Central memory CD8-positive, alpha-beta T cell (primary cell): ENCODE measurements around the gene IL1R2.

Experiments used
- ATAC-seq: fragments of 150-1000 bp; cut with Tn5 transposase; replicated peaks from 2 replicates; pipeline ENCODE4 v1.10.0; 2022; ENCODE audit warnings: mild to moderate bottlenecking, moderate FRiP score, moderate number of reproducible peaks; ENCODE audit not compliant: poor library complexity, severe bottlenecking; ENCODE audit errors: extremely low read depth
- DNase-seq, 2 donors: peaks; one replicate each; pipeline ENCODE4 v3.0.0; 2021; ENCODE audit warnings: low spot score in 2 of 2
- H3K27ac Mint-ChIP-seq: one replicate; pipeline ENCODE4 v1.8.0; 2022; ENCODE audit warnings: low read depth, mild to moderate bottlenecking, moderate library complexity, mixed read lengths
- H3K27me3 Mint-ChIP-seq: one replicate; pipeline ENCODE4 v1.8.0; 2022; ENCODE audit warnings: mixed read lengths
- H3K36me3 Mint-ChIP-seq: one replicate; pipeline ENCODE4 v1.8.0; 2022; ENCODE audit warnings: mild to moderate bottlenecking, moderate library complexity, mixed read lengths; ENCODE audit not compliant: insufficient read depth
- H3K4me1 Mint-ChIP-seq: one replicate; pipeline ENCODE4 v1.8.0; 2022; ENCODE audit warnings: mixed read lengths
- H3K4me3 Mint-ChIP-seq: one replicate; pipeline ENCODE4 v1.8.0; 2022; ENCODE audit warnings: mild to moderate bottlenecking, moderate library complexity, mixed read lengths
- H3K9me3 Mint-ChIP-seq: one replicate; pipeline ENCODE4 v1.8.0; 2022; ENCODE audit warnings: mixed read lengths

Gene IL1R2

GRCh38 chr2:102033031-102033749, 41.4 kb downstream of the IL1R2 start:
- H3K27me3 Mint-ChIP-seq: peaks cover 21% of the 10 kb centered on the region
- DNase-seq (no peak), ATAC-seq (no peak)
- peaks cover 15% of the 10 kb centered on the region for H3K4me1 Mint-ChIP-seq
- H3K27ac Mint-ChIP-seq: peak overlapping the region; percentile 33
- no peaks in the 10 kb centered on the region for H3K9me3 Mint-ChIP-seq
- H3K4me3 Mint-ChIP-seq: no peak overlapping the region
- peaks cover 3% of the 10 kb centered on the region for H3K36me3 Mint-ChIP-seq

GRCh38 chr2:102033750-102034682, 42.3 kb downstream of the IL1R2 start:
- no peak overlapping the region for H3K27ac Mint-ChIP-seq
- no peak overlapping the region for H3K4me3 Mint-ChIP-seq
- no peaks in the 10 kb centered on the region for H3K9me3 Mint-ChIP-seq
- H3K4me1 Mint-ChIP-seq: peaks cover 15% of the 10 kb centered on the region
- peaks cover 3% of the 10 kb centered on the region for H3K36me3 Mint-ChIP-seq
- peaks cover 25% of the 10 kb centered on the region for H3K27me3 Mint-ChIP-seq
- DNase-seq (no peak), ATAC-seq (no peak)

- Mint-ChIP-seq H3K4me3 (no peak overlapping the region), H3K9me3 (no peaks in the 10 kb centered on the region), H3K27ac (no peak overlapping the region), H3K36me3 (peaks cover 3% of the 10 kb centered on the region), H3K27me3 (peaks cover 34% of the 10 kb centered on the region), H3K4me1 (peaks cover 15% of the 10 kb centered on the region)
- DNase-seq (no peak), ATAC-seq (no peak)
These were observed 43.2 kb downstream of the IL1R2 start for GRCh38 chr2:102034683-102035548.

GRCh38 chr2:102037681-102038080, 45.9 kb downstream of the IL1R2 start:
- Mint-ChIP-seq H3K27ac (no peak overlapping the region), H3K36me3 (peaks cover 3% of the 10 kb centered on the region), H3K4me3 (no peak overlapping the region), H3K27me3 (peaks cover 55% of the 10 kb centered on the region), H3K9me3 (no peaks in the 10 kb centered on the region), H3K4me1 (peaks cover 15% of the 10 kb centered on the region)
- no peak for DNase-seq
- no peak for ATAC-seq

GRCh38 chr2:102040229-102040628, 48.5 kb downstream of the IL1R2 start:
- no peaks in the 10 kb centered on the region for H3K9me3 Mint-ChIP-seq
- ATAC-seq: no peak
- DNase-seq: no peak
- no peaks in the 10 kb centered on the region for H3K36me3 Mint-ChIP-seq
- peaks cover 71% of the 10 kb centered on the region for H3K27me3 Mint-ChIP-seq
- no peak overlapping the region for H3K4me3 Mint-ChIP-seq
- no peaks in the 10 kb centered on the region for H3K4me1 Mint-ChIP-seq
- no peak overlapping the region for H3K27ac Mint-ChIP-seq

- Mint-ChIP-seq H3K36me3 (no peaks in the 10 kb centered on the region), H3K4me3 (no peak overlapping the region), H3K9me3 (no peaks in the 10 kb centered on the region), H3K4me1 (no peaks in the 10 kb centered on the region), H3K27me3 (peaks cover 78% of the 10 kb centered on the region), H3K27ac (no peak overlapping the region)
- no peak for ATAC-seq
- no peak for DNase-seq
These were observed 49.6 kb downstream of the IL1R2 start for GRCh38 chr2:102041351-102041750.

- DNase-seq: no peak
- H3K4me1 Mint-ChIP-seq: no peaks in the 10 kb centered on the region
- no peak overlapping the region for H3K4me3 Mint-ChIP-seq
- no peak overlapping the region for H3K27ac Mint-ChIP-seq
- H3K9me3 Mint-ChIP-seq: no peaks in the 10 kb centered on the region
- no peak for ATAC-seq
- no peaks in the 10 kb centered on the region for H3K36me3 Mint-ChIP-seq
- peaks cover 80% of the 10 kb centered on the region for H3K27me3 Mint-ChIP-seq
These were observed 50.7 kb downstream of the IL1R2 start for GRCh38 chr2:102042196-102043081.

- H3K4me1 Mint-ChIP-seq: no peaks in the 10 kb centered on the region
- no peak for ATAC-seq
- H3K27me3 Mint-ChIP-seq: peaks cover 90% of the 10 kb centered on the region
- no peak overlapping the region for H3K27ac Mint-ChIP-seq
- peaks cover 2% of the 10 kb centered on the region for H3K36me3 Mint-ChIP-seq
- no peak for DNase-seq
- no peaks in the 10 kb centered on the region for H3K9me3 Mint-ChIP-seq
- no peak overlapping the region for H3K4me3 Mint-ChIP-seq
These were observed 51.8 kb downstream of the IL1R2 start for GRCh38 chr2:102043560-102043959.

- Mint-ChIP-seq H3K27ac (no peak overlapping the region), H3K36me3 (peaks cover 2% of the 10 kb centered on the region), H3K9me3 (no peaks in the 10 kb centered on the region), H3K27me3 (peaks cover 82% of the 10 kb centered on the region), H3K4me3 (no peak overlapping the region), H3K4me1 (no peaks in the 10 kb centered on the region)
- DNase-seq: no peak
- ATAC-seq: no peak
These were observed 52.6 kb downstream of the IL1R2 start for GRCh38 chr2:102044235-102044896.

- no peak for DNase-seq
- Mint-ChIP-seq H3K4me1 (no peaks in the 10 kb centered on the region), H3K9me3 (no peaks in the 10 kb centered on the region), H3K36me3 (peaks cover 2% of the 10 kb centered on the region), H3K4me3 (no peak overlapping the region), H3K27me3 (peaks cover 76% of the 10 kb centered on the region), H3K27ac (no peak overlapping the region)
- no peak for ATAC-seq
These were observed 53.3 kb downstream of the IL1R2 start for GRCh38 chr2:102044967-102045489.

GRCh38 chr2:102045697-102046096, 53.9 kb downstream of the IL1R2 start:
- peaks cover 69% of the 10 kb centered on the region for H3K27me3 Mint-ChIP-seq

More at GRCh38 chr2:102045697-102046096, 53.9 kb downstream of the IL1R2 start:
- ATAC-seq (no peak), DNase-seq (no peak)
- no peak overlapping the region for H3K4me3 Mint-ChIP-seq
- peaks cover 2% of the 10 kb centered on the region for H3K36me3 Mint-ChIP-seq
- H3K27ac Mint-ChIP-seq: no peak overlapping the region
- H3K4me1 Mint-ChIP-seq: no peaks in the 10 kb centered on the region
- no peaks in the 10 kb centered on the region for H3K9me3 Mint-ChIP-seq
